B cell (primary cell): ENCODE data around the gene HTR1D. TPM values are rescaled to one million over a fixed set of nuclear protein-coding genes. Genes with fewer than 3 reads are reported as not detected.

Experiments used
- ATAC-seq: fragments of 200-7000 bp; cut with Tn5 transposase; one replicate; pipeline ENCODE4 v1.10.0; 2021; ENCODE audit warnings: low read depth, mild to moderate bottlenecking, moderate number of reproducible peaks, moderate library complexity
- CTCF ChIA-PET: fragments of 350-600 bp; sonication (Branson Sonifier 250); formaldehyde crosslinking; loops from one replicate; lab custom pipeline; 2021; ENCODE audit warnings: antibody characterized with exemption, inconsistent platforms; lab: Charles Lee
- POLR2A ChIA-PET: fragments of 350-600 bp; sonication (Branson Sonifier 250); formaldehyde crosslinking; loops from one replicate; lab custom pipeline; 2021; ENCODE audit warnings: antibody characterized with exemption; lab: Charles Lee
- DNase-seq: peaks from one replicate; pipeline ENCODE4 v3.0.0; 2013
- H2AFZ ChIP-seq: 2 replicates; pipeline ENCODE4 v1.6.1; 2012; ENCODE audit warnings: mild to moderate bottlenecking, low read depth, low read length; ENCODE audit not compliant: insufficient read depth, poor library complexity, severe bottlenecking
- H3K27ac ChIP-seq, 2 donors: 1 replicate in 1 of 2; 2 replicates in 1 of 2; pipeline ENCODE4 v1.5.1; 2012 to 2013; ENCODE audit warnings: low read length in 2 of 2, mild to moderate bottlenecking in 2 of 2, moderate library complexity in 1 of 2
- H3K27me3 ChIP-seq, 4 experiments: fragments of 200-600 bp in 1 of 4; sonication (generic) in 1 of 4; replicated peaks in 1 of 4; 1 replicate in 2 of 4; 2 replicates in 2 of 4; pipeline versions ENCODE4 v1.6.1 to v1.7.0; 2013 to 2016; ENCODE audit warnings: low read length in 3 of 4, mild to moderate bottlenecking in 2 of 4, mixed read lengths in 1 of 4, moderate library complexity in 1 of 4; ENCODE audit not compliant: insufficient read depth in 4 of 4, control insufficient read depth in 3 of 4; ENCODE audit errors: control extremely low read depth in 1 of 4
- H3K36me3 ChIP-seq, 2 experiments: replicated peaks in 1 of 2; 1 replicate in 1 of 2; 2 replicates in 1 of 2; pipeline versions ENCODE4 v1.6.1 to v1.7.1; 2013; ENCODE audit warnings: low read length in 1 of 2; ENCODE audit not compliant: insufficient read depth in 2 of 2, control insufficient read depth in 1 of 2; ENCODE audit errors: control extremely low read depth in 1 of 2, extremely low read depth in 1 of 2
- H3K4me1 ChIP-seq, 2 donors: fragments of 200-600 bp in 1 of 2; sonication (generic) in 1 of 2; 1 replicate in 1 of 2; 2 replicates in 1 of 2; pipeline versions ENCODE4 v1.5.1 to v1.6.1; 2013 to 2017; ENCODE audit warnings: low read length in 2 of 2; ENCODE audit not compliant: control insufficient read depth in 2 of 2, insufficient read depth in 2 of 2
- H3K4me2 ChIP-seq: replicated peaks from 2 replicates; pipeline ENCODE3; 2012; ENCODE audit warnings: mild to moderate bottlenecking, low read depth, low read length; ENCODE audit not compliant: poor library complexity, severe bottlenecking
- H3K4me3 ChIP-seq, 5 experiments: fragments of 200-600 bp in 1 of 5; sonication (generic) in 1 of 5; 1 replicate in 3 of 5; 2 replicates in 2 of 5; pipeline versions ENCODE4 v1.5.1 to v1.7.0; 2011 to 2016; ENCODE audit warnings: low read length in 4 of 5, mild to moderate bottlenecking in 4 of 5, low read depth in 2 of 5, control low read depth in 1 of 5, moderate library complexity in 1 of 5; ENCODE audit not compliant: insufficient read depth in 1 of 5; ENCODE audit errors: control extremely low read depth in 1 of 5, extremely low read depth in 1 of 5
- H3K79me2 ChIP-seq: fragments of 200-600 bp; sonication (generic); one replicate; pipeline ENCODE4 v1.6.0; 2016; ENCODE audit warnings: low read length; ENCODE audit not compliant: control insufficient read depth, insufficient read depth
- H3K9ac ChIP-seq: fragments of 200-600 bp; sonication (generic); 2 replicates; pipeline ENCODE4 v1.6.1; 2017; ENCODE audit warnings: mild to moderate bottlenecking, low read length, moderate library complexity
- H3K9me3 ChIP-seq, 3 donors: one replicate each; pipeline versions ENCODE4 v1.6.1 to v1.7.1; 2013; ENCODE audit warnings: low read length in 2 of 3; ENCODE audit not compliant: control insufficient read depth in 2 of 3, insufficient read depth in 1 of 3; ENCODE audit errors: control extremely low read depth in 1 of 3
- H4K20me1 ChIP-seq: 2 replicates; pipeline ENCODE4 v1.6.0; 2012; ENCODE audit warnings: mild to moderate bottlenecking, low read length; ENCODE audit not compliant: insufficient read depth, control insufficient read depth, poor library complexity, severe bottlenecking
- H3K27ac Mint-ChIP-seq: one replicate; pipeline ENCODE4 v1.8.0; 2021; ENCODE audit warnings: mixed read lengths
- H3K27me3 Mint-ChIP-seq: one replicate; pipeline ENCODE4 v1.8.0; 2021; ENCODE audit warnings: mixed read lengths
- H3K4me1 Mint-ChIP-seq: one replicate; pipeline ENCODE4 v1.8.0; 2021; ENCODE audit warnings: mixed read lengths
- H3K4me3 Mint-ChIP-seq: one replicate; pipeline ENCODE4 v1.8.0; 2021; ENCODE audit warnings: mixed read lengths
- H3K9me3 Mint-ChIP-seq: one replicate; pipeline ENCODE4 v1.8.0; 2022; ENCODE audit warnings: mixed read lengths; ENCODE audit not compliant: insufficient read depth
- EZH2 ChIP-seq: IDR thresholded peaks from 2 replicates; pipeline ENCODE4 v1.6.1; 2012; ENCODE audit warnings: borderline replicate concordance, low read depth, mild to moderate bottlenecking, moderate library complexity, low read length; ENCODE audit not compliant: insufficient read depth, poor library complexity, severe bottlenecking
- WGBS: methylation state at CpG from one replicate; pipeline ENCODE4 v1.1.5; 2013; ENCODE audit warnings: missing lambda C conversion rate; ENCODE audit not compliant: insufficient coverage; 5-methylcytosine and 5-hydroxymethylcytosine counted together
- intact Hi-C: fragments of 100-400 bp; cut with micrococcal nuclease; formaldehyde crosslinking; loops from one replicate; pipeline ENCODE4 v1.10.0; 2022
- polyA plus RNA-seq: library from polyadenylated mRNA; depleted of rRNA; stranded (reverse); fragments of >200 nt; gene quantifications from 2 replicates; pipeline ENCODE4 v1.2.3, GENCODE V29; 2012
- total RNA-seq, 2 donors: library from RNA; stranded (reverse); fragments of 120-200 nt in 1 of 2; gene quantifications; 1 replicate in 1 of 2; 2 replicates in 1 of 2; pipeline versions ENCODE4 v1.2.3 to v1.2.4, GENCODE V29; 2013 to 2022
- TF ChIP-seq, protein P1 (sequence below): fragments of 200-600 bp; IDR thresholded peaks from one replicate; pipeline ENCODE4 v1.8.0; 2022; ENCODE audit warnings: antibody characterized with exemption, mild to moderate bottlenecking

The HTR1D gene
- total and polyA plus RNA-seq, 2 donors (not counting 1 experiment from before 2014, with no cell fraction given): not detected

GRCh38 chr1:23214640-23215039 is 2.7 kb downstream of the HTR1D start:
- no peak overlapping the region for H3K4me3 ChIP-seq
- Mint-ChIP-seq H3K27me3 (peaks cover 59% of the 10 kb centered on the region), H3K27ac (no peak overlapping the region), H3K4me3 (no peak overlapping the region), H3K9me3 (no peaks in the 10 kb centered on the region), H3K4me1 (peaks cover 7% of the 10 kb centered on the region)
- intact Hi-C loops: loop anchor here (5.0 kb wide), 1 partner anchor 188 kb away; no protein-coding TSS in a partner anchor
- H3K79me2 ChIP-seq: no peaks in the 10 kb centered on the region
- ATAC-seq: no peak
- TF ChIP-seq, protein P1, sequence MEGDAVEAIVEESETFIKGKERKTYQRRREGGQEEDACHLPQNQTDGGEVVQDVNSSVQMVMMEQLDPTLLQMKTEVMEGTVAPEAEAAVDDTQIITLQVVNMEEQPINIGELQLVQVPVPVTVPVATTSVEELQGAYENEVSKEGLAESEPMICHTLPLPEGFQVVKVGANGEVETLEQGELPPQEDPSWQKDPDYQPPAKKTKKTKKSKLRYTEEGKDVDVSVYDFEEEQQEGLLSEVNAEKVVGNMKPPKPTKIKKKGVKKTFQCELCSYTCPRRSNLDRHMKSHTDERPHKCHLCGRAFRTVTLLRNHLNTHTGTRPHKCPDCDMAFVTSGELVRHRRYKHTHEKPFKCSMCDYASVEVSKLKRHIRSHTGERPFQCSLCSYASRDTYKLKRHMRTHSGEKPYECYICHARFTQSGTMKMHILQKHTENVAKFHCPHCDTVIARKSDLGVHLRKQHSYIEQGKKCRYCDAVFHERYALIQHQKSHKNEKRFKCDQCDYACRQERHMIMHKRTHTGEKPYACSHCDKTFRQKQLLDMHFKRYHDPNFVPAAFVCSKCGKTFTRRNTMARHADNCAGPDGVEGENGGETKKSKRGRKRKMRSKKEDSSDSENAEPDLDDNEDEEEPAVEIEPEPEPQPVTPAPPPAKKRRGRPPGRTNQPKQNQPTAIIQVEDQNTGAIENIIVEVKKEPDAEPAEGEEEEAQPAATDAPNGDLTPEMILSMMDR: no peak
- no peak for TF ChIP-seq EZH2
- no peak overlapping the region for H3K9ac ChIP-seq
- no peaks in the 10 kb centered on the region for H4K20me1 ChIP-seq
- no peak overlapping the region for H3K27ac ChIP-seq
- peaks cover 0 to 57% (median 30%) of the 10 kb centered on the region in 4 experiments for H3K27me3 ChIP-seq
- POLR2A ChIA-PET: no interaction called here
- CTCF ChIA-PET: no interaction called here
- no peak overlapping the region for H2AFZ ChIP-seq
- no peak overlapping the region for H3K4me2 ChIP-seq
- DNase-seq: no peak
- no peaks in the 10 kb centered on the region for H3K36me3 ChIP-seq
- H3K4me1 ChIP-seq: peaks cover 11 to 16% of the 10 kb centered on the region in 2 donors
- 100% methylated on average over 4 of the region's 4 CpGs for WGBS
- peaks cover 0 to 2% (median 0%) of the 10 kb centered on the region in 3 donors for H3K9me3 ChIP-seq

GRCh38 chr1:23211955-23212354 is 5.3 kb downstream of the HTR1D start:
- TF ChIP-seq, protein P1: no peak
- TF ChIP-seq EZH2: no peak
- ATAC-seq (no peak), DNase-seq (no peak)
- Histone ChIP-seq H3K4me1 (peaks cover 7 to 11% of the 10 kb centered on the region in 2 donors), H3K79me2 (no peaks in the 10 kb centered on the region), H3K4me2 (no peak overlapping the region), H4K20me1 (no peaks in the 10 kb centered on the region), H3K27ac (no peak overlapping the region), H2AFZ (no peak overlapping the region), H3K4me3 (no peak overlapping the region), H3K9me3 (peaks cover 0 to 2% (median 0%) of the 10 kb centered on the region in 3 donors), H3K36me3 (no peaks in the 10 kb centered on the region), H3K27me3 (peaks cover 0 to 35% (median 24%) of the 10 kb centered on the region in 4 experiments), H3K9ac (no peak overlapping the region)
- Mint-ChIP-seq H3K4me1 (peaks cover 4% of the 10 kb centered on the region), H3K9me3 (no peaks in the 10 kb centered on the region), H3K27me3 (peaks cover 41% of the 10 kb centered on the region), H3K4me3 (no peak overlapping the region), H3K27ac (no peak overlapping the region)
- ChIA-PET CTCF (interaction anchor here (0.7 kb wide), 1 partner anchor 509 kb away, joined by 5 read pairs; no protein-coding TSS in a partner anchor), POLR2A (interaction anchor here (0.7 kb wide), 1 partner anchor 39 kb away, joined by 3 read pairs; no protein-coding TSS in a partner anchor)
- 67% methylated on average over 4 of the region's 4 CpGs for WGBS
- intact Hi-C loops: no loop called here
